ENCODE results near the gene ATP4A.
A peak's percentile ranks its signal among the peaks of the same experiment; 100 is the strongest.

Gene ATP4A

GRCh38 chr19:35524181-35524837 is 39.1 kb downstream of the ATP4A start:
- DNase-seq (ENCODE audit: low read depth), result no peak

- no peak for DNase-seq (ENCODE audit: low read depth)
These were observed 40.6 kb downstream of the ATP4A start for GRCh38 chr19:35522745-35523327.

- no peak for DNase-seq (ENCODE audit: low read depth)
These were observed 42.2 kb downstream of the ATP4A start for GRCh38 chr19:35521124-35521743.

- peak; percentile 11 for DNase-seq (ENCODE audit: low read depth)
These were observed 44.2 kb downstream of the ATP4A start for GRCh38 chr19:35519291-35519690.

- peak; percentile 96 for DNase-seq (ENCODE audit: low read depth)
These were observed 45.1 kb downstream of the ATP4A start for GRCh38 chr19:35518313-35518712.

- no peak for DNase-seq (ENCODE audit: low read depth)
These were observed 46.1 kb downstream of the ATP4A start for GRCh38 chr19:35517342-35517741.

- no peak for DNase-seq (ENCODE audit: low read depth)
These were observed 47.1 kb downstream of the ATP4A start for GRCh38 chr19:35516310-35516709.

- DNase-seq (ENCODE audit: low read depth), result no peak
These were observed 49.1 kb downstream of the ATP4A start for GRCh38 chr19:35514282-35514809.

GRCh38 chr19:35513628-35514281 is 49.7 kb downstream of the ATP4A start, which contains the start of gene DMKN:
Gene DMKN (minus strand): TSS chr19:35513649. CDS start chr19:35513475, 174 bp downstream.
- peak; percentile 58 for DNase-seq (ENCODE audit: low read depth)

- DNase-seq (ENCODE audit: low read depth), result no peak
These were observed 50.4 kb downstream of the ATP4A start for GRCh38 chr19:35512831-35513627.

- DNase-seq (ENCODE audit: low read depth), result no peak
These were observed 52.1 kb downstream of the ATP4A start for GRCh38 chr19:35511337-35511736.

GRCh38 chr19:35510626-35510964 is 52.9 kb downstream of the ATP4A start:
- no peak for DNase-seq (ENCODE audit: low read depth)

GRCh38 chr19:35509861-35510625 is 53.4 kb downstream of the ATP4A start:
- peak; percentile 16 for DNase-seq (ENCODE audit: low read depth)

- DNase-seq (ENCODE audit: low read depth), result no peak
These were observed 54.3 kb downstream of the ATP4A start for GRCh38 chr19:35509018-35509652.

GRCh38 chr19:35508129-35508528 is 55.3 kb downstream of the ATP4A start:
- no peak for DNase-seq (ENCODE audit: low read depth)

- no peak for DNase-seq (ENCODE audit: low read depth)
These were observed 55.9 kb downstream of the ATP4A start for GRCh38 chr19:35507561-35507960.

GRCh38 chr19:35506011-35506410 is 57.4 kb downstream of the ATP4A start:
- DNase-seq (ENCODE audit: low read depth), result no peak

- no peak for DNase-seq (ENCODE audit: low read depth)
These were observed 60.7 kb downstream of the ATP4A start for GRCh38 chr19:35502751-35503150.

GRCh38 chr19:35501684-35502083 is 61.8 kb downstream of the ATP4A start:
- no peak for DNase-seq (ENCODE audit: low read depth)

- DNase-seq (ENCODE audit: low read depth), result no peak
These were observed 62.8 kb downstream of the ATP4A start for GRCh38 chr19:35500611-35501010.
